OCI-M1 (cell line): Measurements from ENCODE around the gene PTGER1.
"Not testable (repeated sequence)": the region's sequence is repeated elsewhere in the genome, so short reads cannot be mapped to it uniquely, and the experiment has no call there.

Source experiments
- DNase-seq: peaks from one replicate; lab custom pipeline; 2025; lab: John Stamatoyannopoulos, UW

Gene PTGER1

DNA sequence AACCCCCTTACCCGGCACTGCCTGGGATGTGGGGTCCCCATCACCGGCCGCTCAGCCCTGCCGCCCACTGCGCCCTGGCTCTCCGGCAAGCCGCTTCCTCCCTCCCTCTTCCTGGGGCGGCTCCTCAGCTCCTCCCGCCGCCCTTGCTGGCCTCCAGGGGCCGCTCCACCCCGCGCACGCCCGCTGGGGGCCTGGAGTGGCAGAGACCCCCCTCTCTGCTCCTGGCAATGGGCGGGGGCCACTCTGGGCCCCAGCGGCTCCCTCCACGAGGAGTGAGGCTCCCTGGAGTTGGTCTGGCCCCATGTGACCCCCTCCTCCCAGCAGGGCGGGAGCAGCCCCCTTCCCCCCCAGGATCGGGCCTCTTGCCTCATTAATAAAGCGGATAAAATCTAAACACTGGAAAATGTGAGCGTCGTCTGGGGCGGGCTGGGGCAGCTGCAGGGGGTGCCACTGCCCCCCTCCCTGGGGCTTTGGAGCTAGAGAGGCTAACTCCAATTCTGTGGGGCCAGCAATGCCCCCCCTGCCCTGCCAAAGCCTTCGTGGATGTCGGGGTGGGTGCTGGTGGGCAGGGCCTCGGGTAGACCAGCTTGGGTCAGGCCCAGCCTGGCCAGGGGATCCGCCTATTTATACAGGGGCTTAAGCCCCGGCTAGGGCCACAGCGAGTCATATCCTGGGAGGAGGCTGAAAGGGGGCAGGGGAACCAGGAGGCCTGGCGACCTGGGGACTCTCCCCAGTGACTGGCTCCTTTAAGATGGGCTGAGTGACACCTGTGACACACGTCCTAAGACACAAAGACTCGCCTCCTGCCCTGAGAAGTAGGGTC lies at the start of gene PTGER1:
TSS of gene PTGER1 (minus strand) at position 104 of the 823 bp plus-strand sequence. CDS start 1,034 bp downstream, outside the sequence.
- DNase-seq: peak; percentile 33

DNA sequence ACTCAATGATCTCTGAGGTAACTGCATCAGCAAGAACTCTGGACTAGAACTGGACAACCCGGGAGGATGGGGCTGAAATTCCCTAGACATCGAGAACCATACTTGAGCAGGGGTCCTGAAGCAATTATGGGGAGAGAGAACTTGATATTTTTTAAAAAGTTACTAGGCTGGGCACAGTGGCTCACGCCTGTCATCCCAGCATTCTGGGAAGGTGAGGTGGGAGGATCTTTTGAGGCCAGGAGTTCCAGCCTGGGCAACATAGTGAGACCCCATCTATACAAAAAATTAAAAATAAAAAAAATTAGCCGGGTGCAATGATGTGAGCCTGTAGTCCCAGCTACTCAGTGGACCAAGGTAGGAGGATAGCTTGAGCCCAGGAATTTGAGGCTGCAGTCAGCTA lies 45.4 kb upstream of the PTGER1 start:
- no peak for DNase-seq

GRCh38 chr19:14519860-14520407 lies 44.8 kb upstream of the PTGER1 start:
- no peak for DNase-seq

DNA sequence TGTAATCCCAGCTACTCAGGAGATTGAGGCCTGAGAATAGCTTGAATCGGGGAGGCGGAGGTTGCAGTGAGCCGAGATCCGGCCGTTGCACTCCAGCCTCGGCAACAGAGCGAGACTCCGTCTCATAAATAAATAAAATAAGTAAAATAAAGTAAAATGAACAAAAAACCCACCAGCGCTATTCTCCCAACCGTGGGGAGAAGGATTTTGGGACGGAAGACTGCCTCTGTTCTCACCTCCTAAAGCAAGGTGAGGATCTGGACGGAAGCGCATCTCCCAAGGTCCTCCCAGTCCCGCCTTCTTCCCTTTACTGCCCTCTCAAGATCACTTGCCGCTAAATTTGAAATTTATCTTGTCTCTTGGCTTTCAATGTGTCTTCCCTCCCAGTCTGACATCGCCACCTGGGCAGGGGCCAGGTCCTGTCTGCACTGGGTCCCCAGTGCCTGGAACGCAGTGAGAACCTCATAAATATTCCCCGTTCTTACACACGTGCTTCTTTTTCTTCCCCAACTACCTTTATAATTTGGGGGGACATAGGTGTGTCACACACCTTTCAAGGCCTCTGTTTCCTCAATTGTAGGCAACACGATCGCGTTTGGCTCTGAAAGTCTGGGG lies 44.2 kb upstream of the PTGER1 start:
- DNase-seq: no peak

DNA sequence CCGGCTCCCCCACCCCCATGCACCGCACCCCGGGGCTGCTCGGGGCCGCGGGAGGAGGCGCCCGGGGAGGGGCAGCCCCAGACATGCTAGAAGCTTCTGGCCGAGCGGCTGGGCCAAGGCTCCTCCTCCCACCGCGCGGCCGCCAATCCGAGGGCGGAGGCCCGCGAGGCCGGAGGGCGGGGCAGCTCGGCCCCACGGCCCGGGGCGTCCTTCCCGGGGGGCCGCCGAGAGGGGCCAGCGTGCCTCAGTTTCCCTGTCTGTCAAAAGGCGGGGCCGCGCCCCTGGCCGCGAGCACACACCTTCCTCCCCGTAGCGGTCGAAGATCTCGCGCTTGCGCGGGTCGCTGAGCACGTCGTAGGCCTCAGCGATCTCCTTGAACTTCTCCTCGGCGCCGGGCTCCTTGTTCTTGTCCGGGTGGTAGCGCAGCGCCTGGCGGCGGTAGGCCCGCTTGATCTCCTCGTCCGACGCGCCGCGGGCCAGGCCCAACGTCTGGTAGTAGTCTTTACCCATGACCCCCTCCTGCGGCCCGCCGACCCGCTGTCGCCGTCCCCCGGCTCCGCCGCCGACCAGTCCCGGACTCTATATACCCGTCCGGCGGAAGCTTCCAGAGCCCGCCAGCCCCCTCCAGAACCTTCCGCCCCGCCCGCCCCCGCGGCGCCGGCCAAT lies 42.8 kb upstream of the PTGER1 start, which contains the start of gene DNAJB1:
TSS of gene DNAJB1 (minus strand) at position 558 of the 666 bp plus-strand sequence. CDS start at position 510, 48 bp downstream.
- peak; percentile 94 for DNase-seq

GRCh38 chr19:14517446-14517839 lies 42.3 kb upstream of the PTGER1 start:
- DNase-seq: no peak

GRCh38 chr19:14516746-14517438 lies 41.7 kb upstream of the PTGER1 start:
- DNase-seq: no peak

DNA sequence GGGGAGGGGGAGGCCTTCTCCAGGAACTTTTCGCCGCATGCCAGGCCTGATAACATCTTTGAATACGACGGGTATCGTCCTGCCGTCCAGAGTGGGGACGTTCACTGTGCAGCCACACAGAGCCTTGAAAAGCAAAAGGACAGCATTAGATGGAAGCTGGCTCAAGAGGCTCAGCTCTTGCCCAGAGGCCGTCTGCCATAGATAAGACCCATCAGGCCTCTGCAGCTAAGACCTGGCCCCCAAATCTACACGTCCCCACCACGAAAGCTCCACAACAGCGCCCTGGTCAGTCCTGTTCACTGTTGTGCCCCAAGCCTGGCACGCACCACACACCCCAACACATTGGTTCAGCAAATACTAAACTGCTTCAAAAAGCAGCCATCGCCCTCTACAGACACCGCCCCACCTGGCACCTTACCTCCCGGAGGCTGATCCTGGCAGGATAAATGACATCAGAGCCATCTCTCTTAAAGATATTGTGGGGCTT lies 40.9 kb upstream of the PTGER1 start:
- DNase-seq: no peak

GRCh38 chr19:14515501-14516047 lies 40.4 kb upstream of the PTGER1 start:
- no peak for DNase-seq

DNA sequence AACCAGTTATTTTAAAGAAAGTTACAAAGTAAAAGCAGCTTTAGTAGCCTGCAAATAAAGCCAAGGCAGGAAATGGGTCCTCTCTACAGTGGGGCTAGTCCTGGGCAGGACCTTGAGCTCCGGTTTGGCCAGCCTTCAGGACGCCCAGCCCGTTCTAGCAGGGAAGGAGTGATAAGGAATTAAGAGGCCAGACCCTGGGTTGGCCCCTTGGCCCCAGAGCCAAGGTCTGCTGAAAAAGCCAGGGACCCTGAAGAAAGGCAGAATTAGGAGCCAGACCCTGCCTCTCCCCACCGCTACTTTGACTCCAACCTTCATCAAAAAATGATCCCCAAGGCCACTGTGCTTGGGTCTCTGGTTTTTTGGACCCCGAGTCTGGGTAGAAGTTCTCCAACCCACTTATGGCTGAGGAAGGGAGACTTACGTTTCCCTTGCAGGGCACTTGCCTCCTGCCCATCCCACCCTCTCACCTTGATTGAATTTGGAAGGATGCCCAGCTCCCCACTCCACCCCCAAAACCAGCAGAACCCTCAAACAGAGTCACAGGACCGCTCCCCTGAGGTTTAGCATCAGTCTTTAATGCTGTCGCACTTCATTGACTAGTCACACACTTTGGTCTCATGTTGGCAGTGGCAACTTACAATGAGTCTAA lies 39.2 kb upstream of the PTGER1 start:
- DNase-seq: no peak

GRCh38 chr19:14512406-14512961 lies 37.3 kb upstream of the PTGER1 start:
- no peak for DNase-seq

DNA sequence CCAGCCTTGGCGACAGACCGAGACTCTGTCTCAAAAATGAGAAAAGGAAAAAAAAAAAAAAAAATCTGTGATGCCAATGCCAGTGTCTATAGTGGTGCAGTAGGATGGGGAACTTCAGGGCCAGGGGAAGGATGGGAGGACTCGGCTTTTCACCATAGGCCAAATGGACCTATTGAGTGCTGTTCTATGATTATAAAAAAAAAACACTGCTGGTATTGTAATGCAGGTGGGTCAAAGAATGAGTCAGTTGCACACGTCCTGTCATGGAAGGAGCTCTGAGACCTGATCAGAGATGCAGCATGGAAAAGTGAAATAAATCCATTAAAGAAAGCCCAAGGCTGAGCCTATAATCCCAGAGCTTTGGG lies 36.1 kb upstream of the PTGER1 start:
- DNase-seq: no peak

GRCh38 chr19:14510311-14511228 lies 35.4 kb upstream of the PTGER1 start:
- DNase-seq: peak; percentile 82

DNA sequence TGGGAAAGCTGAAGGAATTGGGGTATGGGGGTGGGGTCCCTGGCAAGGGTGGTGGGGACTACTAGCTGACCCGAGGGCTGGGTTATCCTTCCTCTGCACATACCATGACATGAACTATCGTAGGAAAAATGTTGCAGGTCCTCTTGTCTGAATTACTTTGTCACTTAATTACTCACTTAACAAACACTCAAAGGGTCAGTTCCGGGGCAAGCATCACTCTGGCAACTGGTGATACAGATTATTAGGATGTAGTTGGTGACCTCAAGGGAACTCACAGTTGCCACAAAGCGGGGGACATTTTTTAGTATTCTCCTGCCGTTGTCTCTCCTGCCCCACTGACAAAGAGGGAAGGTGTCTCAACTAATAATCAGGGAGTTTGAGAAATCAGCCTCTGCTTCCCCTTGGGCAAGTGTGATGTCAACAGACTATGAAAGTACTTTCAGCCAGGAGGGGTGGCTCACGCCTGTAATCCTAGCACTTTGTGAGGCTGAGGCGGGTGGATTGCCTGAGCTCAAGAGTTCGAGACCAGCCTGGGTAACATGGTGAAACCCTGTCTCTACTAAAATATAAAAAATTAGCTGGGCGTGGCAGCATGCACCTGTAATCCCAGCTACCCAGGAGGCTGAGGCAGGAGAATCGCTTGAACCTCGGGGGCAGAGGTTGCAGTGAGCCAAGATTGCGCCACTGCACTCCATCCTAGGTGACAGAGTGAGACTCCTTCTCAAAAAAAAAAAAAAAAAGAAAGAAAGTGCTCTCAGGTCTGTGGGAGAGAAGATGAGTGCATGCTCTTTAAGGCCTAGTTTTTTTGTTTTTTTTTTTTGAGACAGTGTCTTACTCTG lies 32.8 kb upstream of the PTGER1 start:
- no peak for DNase-seq

GRCh38 chr19:14505488-14506239 lies 30.5 kb upstream of the PTGER1 start:
- DNase-seq: peak; percentile 82

- not testable (repeated sequence) for DNase-seq
These were observed 29.4 kb upstream of the PTGER1 start for GRCh38 chr19:14504575-14504974.

GRCh38 chr19:14503285-14503684 lies 28.1 kb upstream of the PTGER1 start:
- DNase-seq: no peak
